ENCODE results near the gene LPIN3.

Gene LPIN3

DNA sequence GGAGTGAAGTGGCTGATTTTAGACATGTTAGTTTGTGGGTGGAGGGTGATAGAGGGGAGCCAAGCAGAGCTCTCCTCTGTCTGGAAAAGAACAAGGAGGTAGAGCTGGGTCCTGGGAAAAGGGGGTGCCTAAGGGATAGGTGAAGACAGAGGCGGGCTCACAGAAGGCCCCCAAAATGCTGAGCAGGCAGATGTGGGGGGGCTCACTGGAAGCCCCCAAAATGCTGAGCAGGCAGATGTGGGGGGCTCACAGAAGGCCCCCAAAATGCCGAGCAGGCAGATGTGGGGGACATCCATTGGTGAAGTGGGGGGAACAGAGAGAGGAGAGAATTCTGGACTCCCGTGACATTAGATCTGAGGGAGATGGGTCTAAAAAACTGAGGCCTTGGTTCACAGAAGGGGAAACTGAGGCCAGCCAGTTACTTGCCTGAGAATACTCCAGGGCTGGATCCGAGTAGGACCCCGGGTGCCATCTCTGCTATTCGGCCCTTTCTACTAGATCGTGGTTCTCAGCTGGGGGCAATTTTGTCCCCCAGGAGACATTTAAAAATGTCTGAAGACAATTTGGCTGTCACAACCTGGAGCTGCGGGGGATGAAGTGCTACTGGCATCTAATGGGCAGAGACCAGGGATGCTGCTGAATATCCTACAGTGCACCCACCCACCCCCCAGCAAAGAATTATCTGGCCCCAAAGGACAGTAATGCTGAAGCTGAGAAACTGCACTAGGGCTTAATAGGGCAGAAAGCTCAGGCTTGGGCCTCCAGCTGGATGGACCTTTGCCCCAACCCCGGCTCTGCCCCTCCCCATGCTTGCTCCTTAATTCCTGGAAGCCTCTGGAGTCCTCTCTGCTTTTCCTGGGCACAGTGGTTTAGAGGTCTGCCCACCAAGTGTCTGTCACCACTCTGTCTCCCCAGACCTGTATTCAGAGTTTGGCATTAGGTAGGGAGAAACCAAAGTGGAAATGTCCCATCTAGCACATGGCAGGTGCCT lies 2.1 kb downstream of the LPIN3 start:
- peaks cover 31% of the 10 kb centered on the region for H3K79me1 ChIP-seq (replicated peaks; ENCODE audit: low read length, poor library complexity, severe bottlenecking)
- no peak overlapping the region for H3K4ac ChIP-seq (ENCODE audit: low read depth in 1 of 2, low read length in 2 of 2)
- H3K9me3 ChIP-seq (ENCODE audit: control insufficient read depth, low read length), result no peaks in the 10 kb centered on the region
- no peak overlapping the region for H3K14ac ChIP-seq (ENCODE audit: low read length in 2 of 2)
- H2BK120ac ChIP-seq (ENCODE audit: low read depth, low read length), result no peak overlapping the region
- H2BK15ac ChIP-seq (ENCODE audit: low read depth, poor library complexity, severe bottlenecking), result no peak overlapping the region
- H3K18ac ChIP-seq (ENCODE audit: low read depth in 1 of 2, low read length in 2 of 2), result no peak overlapping the region
- H2AFZ ChIP-seq (ENCODE audit: low read depth, low read length), result no peak overlapping the region
- H2BK5ac ChIP-seq (ENCODE audit: low read depth, low read length, poor library complexity, severe bottlenecking), result no peak overlapping the region
- no peak overlapping the region for H3K4me2 ChIP-seq (ENCODE audit: low read length, poor library complexity, severe bottlenecking)
- H4K91ac ChIP-seq (ENCODE audit: low read length), result no peak overlapping the region
- no peak overlapping the region for H2BK12ac ChIP-seq (ENCODE audit: low read length in 2 of 2)
- H3K4me1 ChIP-seq (ENCODE audit: control insufficient read depth, insufficient read depth, low read depth, low read length), result peaks cover 15% of the 10 kb centered on the region
- no peak overlapping the region for H3K4me3 ChIP-seq (ENCODE audit: insufficient read depth in 1 of 2, low read depth in 1 of 2, low read length in 2 of 2)
- no peak overlapping the region for H3K9ac ChIP-seq (ENCODE audit: low read length)
- WGBS, result 96% methylated on average over 9 of the region's 9 CpGs
- H3K27ac ChIP-seq (ENCODE audit: low read length, poor library complexity, severe bottlenecking), result no peak overlapping the region
- DNase-seq, result no peak
- peaks cover 21 to 22% of the 10 kb centered on the region in 2 experiments for H3K36me3 ChIP-seq (ENCODE audit: control insufficient read depth in 1 of 2, insufficient read depth in 2 of 2, low read depth in 1 of 2, low read length in 2 of 2)
- H3K23ac ChIP-seq (ENCODE audit: low read length in 2 of 2), result no peak overlapping the region
- H4K8ac ChIP-seq (ENCODE audit: low read length), result no peak overlapping the region
- no peaks in the 10 kb centered on the region for H3K27me3 ChIP-seq (ENCODE audit: control insufficient read depth in 1 of 2, insufficient read depth in 1 of 2, low read length in 2 of 2)
- H2AK5ac ChIP-seq (ENCODE audit: low read length, severe bottlenecking), result no peak overlapping the region

GRCh38 chr20:41344477-41344876 lies 3.9 kb downstream of the LPIN3 start:
- Histone ChIP-seq H3K4me3 (ENCODE audit: insufficient read depth in 1 of 2, low read depth in 1 of 2, low read length in 2 of 2) (no peak overlapping the region), H3K27me3 (ENCODE audit: control insufficient read depth in 1 of 2, insufficient read depth in 1 of 2, low read length in 2 of 2) (no peaks in the 10 kb centered on the region), H3K4ac (ENCODE audit: low read depth in 1 of 2, low read length in 2 of 2) (no peak overlapping the region), H2AK5ac (ENCODE audit: low read length, severe bottlenecking) (no peak overlapping the region), H3K4me1 (ENCODE audit: control insufficient read depth, insufficient read depth, low read depth, low read length) (peaks cover 15% of the 10 kb centered on the region), H3K14ac (ENCODE audit: low read length in 2 of 2) (no peak overlapping the region), H2BK15ac (ENCODE audit: low read depth, poor library complexity, severe bottlenecking) (no peak overlapping the region), H3K4me2 (ENCODE audit: low read length, poor library complexity, severe bottlenecking) (no peak overlapping the region), H3K9me3 (ENCODE audit: control insufficient read depth, low read length) (no peaks in the 10 kb centered on the region), H3K79me1 (replicated peaks; ENCODE audit: low read length, poor library complexity, severe bottlenecking) (peaks cover 33% of the 10 kb centered on the region), H2BK120ac (ENCODE audit: low read depth, low read length) (no peak overlapping the region), H3K23ac (ENCODE audit: low read length in 2 of 2) (no peak overlapping the region), H2BK5ac (ENCODE audit: low read depth, low read length, poor library complexity, severe bottlenecking) (no peak overlapping the region), H2AFZ (ENCODE audit: low read depth, low read length) (no peak overlapping the region), H4K8ac (ENCODE audit: low read length) (no peak overlapping the region), H3K27ac (ENCODE audit: low read length, poor library complexity, severe bottlenecking) (no peak overlapping the region), H3K36me3 (ENCODE audit: control insufficient read depth in 1 of 2, insufficient read depth in 2 of 2, low read depth in 1 of 2, low read length in 2 of 2) (peaks cover 35 to 38% of the 10 kb centered on the region in 2 experiments), H3K18ac (ENCODE audit: low read depth in 1 of 2, low read length in 2 of 2) (no peak overlapping the region), H2BK12ac (ENCODE audit: low read length in 2 of 2) (no peak overlapping the region), H4K91ac (ENCODE audit: low read length) (no peak overlapping the region), H3K9ac (ENCODE audit: low read length) (no peak overlapping the region)
- WGBS, result 97% methylated on average over 4 of the region's 4 CpGs
- no peak for DNase-seq

DNA sequence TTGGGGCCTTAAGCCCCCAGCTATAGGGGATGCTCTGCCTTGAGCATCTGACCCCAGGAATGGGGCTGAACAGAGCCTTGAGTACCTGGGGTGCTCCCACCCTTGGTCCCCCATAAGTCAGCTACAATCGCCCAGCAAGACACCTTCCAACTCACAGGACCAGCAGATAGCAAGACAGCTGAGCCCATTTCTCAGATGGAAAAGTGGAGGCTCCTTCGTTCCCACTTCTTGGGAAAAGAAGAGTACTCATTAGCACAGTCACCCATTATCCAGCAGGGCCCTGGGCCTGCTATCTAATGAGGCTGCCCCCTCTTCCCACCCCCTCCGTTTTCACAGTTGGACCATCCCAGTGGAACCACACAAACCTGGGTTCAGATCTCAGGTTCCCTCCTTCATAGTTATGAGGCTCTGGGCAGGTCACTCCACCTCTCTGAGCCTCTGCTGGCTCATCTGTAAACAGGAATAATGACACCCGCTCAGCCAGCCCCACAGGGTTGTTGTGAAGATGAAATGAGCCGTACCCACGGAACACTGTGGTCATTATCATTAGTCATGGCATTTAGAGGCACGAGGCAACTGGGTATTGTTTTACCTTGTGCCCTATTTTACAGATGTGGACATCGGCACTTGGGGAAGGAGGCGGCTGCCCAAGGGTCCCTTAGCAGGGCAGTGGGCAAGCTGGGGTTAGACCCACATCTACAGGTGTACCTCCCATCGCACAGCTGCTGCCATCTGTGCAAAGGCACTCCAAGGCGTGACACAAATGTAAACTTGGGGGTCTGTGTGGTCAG lies 4.5 kb downstream of the LPIN3 start:
- H2AFZ ChIP-seq (ENCODE audit: low read depth, low read length), result no peak overlapping the region
- no peak overlapping the region for H4K91ac ChIP-seq (ENCODE audit: low read length)
- no peak overlapping the region for H3K4me2 ChIP-seq (ENCODE audit: low read length, poor library complexity, severe bottlenecking)
- no peak overlapping the region for H4K8ac ChIP-seq (ENCODE audit: low read length)
- no peaks in the 10 kb centered on the region for H3K27me3 ChIP-seq (ENCODE audit: control insufficient read depth in 1 of 2, insufficient read depth in 1 of 2, low read length in 2 of 2)
- H3K27ac ChIP-seq (ENCODE audit: low read length, poor library complexity, severe bottlenecking), result no peak overlapping the region
- H2BK12ac ChIP-seq (ENCODE audit: low read length in 2 of 2), result no peak overlapping the region
- no peak overlapping the region for H2BK120ac ChIP-seq (ENCODE audit: low read depth, low read length)
- H2AK5ac ChIP-seq (ENCODE audit: low read length, severe bottlenecking), result no peak overlapping the region
- H3K4ac ChIP-seq (ENCODE audit: low read depth in 1 of 2, low read length in 2 of 2), result no peak overlapping the region
- H3K36me3 ChIP-seq (ENCODE audit: control insufficient read depth in 1 of 2, insufficient read depth in 2 of 2, low read depth in 1 of 2, low read length in 2 of 2), result peaks cover 42 to 45% of the 10 kb centered on the region in 2 experiments
- DNase-seq, result no peak
- no peak overlapping the region for H3K9ac ChIP-seq (ENCODE audit: low read length)
- H3K9me3 ChIP-seq (ENCODE audit: control insufficient read depth, low read length), result no peaks in the 10 kb centered on the region
- no peak overlapping the region for H2BK15ac ChIP-seq (ENCODE audit: low read depth, poor library complexity, severe bottlenecking)
- H3K4me1 ChIP-seq (ENCODE audit: control insufficient read depth, insufficient read depth, low read depth, low read length), result peaks cover 13% of the 10 kb centered on the region
- H3K4me3 ChIP-seq (ENCODE audit: insufficient read depth in 1 of 2, low read depth in 1 of 2, low read length in 2 of 2), result no peak overlapping the region
- H2BK5ac ChIP-seq (ENCODE audit: low read depth, low read length, poor library complexity, severe bottlenecking), result no peak overlapping the region
- peaks cover 33% of the 10 kb centered on the region for H3K79me1 ChIP-seq (replicated peaks; ENCODE audit: low read length, poor library complexity, severe bottlenecking)
- H3K23ac ChIP-seq (ENCODE audit: low read length in 2 of 2), result no peak overlapping the region
- no peak overlapping the region for H3K18ac ChIP-seq (ENCODE audit: low read depth in 1 of 2, low read length in 2 of 2)
- H3K14ac ChIP-seq (ENCODE audit: low read length in 2 of 2), result no peak overlapping the region
- WGBS, result 89% methylated on average over 11 of the region's 11 CpGs

- Histone ChIP-seq H3K9me3 (ENCODE audit: control insufficient read depth, low read length) (no peaks in the 10 kb centered on the region), H3K23ac (ENCODE audit: low read length in 2 of 2) (no peak overlapping the region), H4K8ac (ENCODE audit: low read length) (no peak overlapping the region), H3K9ac (ENCODE audit: low read length) (no peak overlapping the region), H2BK120ac (ENCODE audit: low read depth, low read length) (no peak overlapping the region), H3K4ac (ENCODE audit: low read depth in 1 of 2, low read length in 2 of 2) (no peak overlapping the region), H2BK12ac (ENCODE audit: low read length in 2 of 2) (no peak overlapping the region), H3K27me3 (ENCODE audit: control insufficient read depth in 1 of 2, insufficient read depth in 1 of 2, low read length in 2 of 2) (no peaks in the 10 kb centered on the region), H3K79me1 (replicated peaks; ENCODE audit: low read length, poor library complexity, severe bottlenecking) (peaks cover 33% of the 10 kb centered on the region), H3K4me3 (ENCODE audit: insufficient read depth in 1 of 2, low read depth in 1 of 2, low read length in 2 of 2) (no peak overlapping the region), H3K27ac (ENCODE audit: low read length, poor library complexity, severe bottlenecking) (no peak overlapping the region), H4K91ac (ENCODE audit: low read length) (no peak overlapping the region), H2AFZ (ENCODE audit: low read depth, low read length) (no peak overlapping the region), H3K4me2 (ENCODE audit: low read length, poor library complexity, severe bottlenecking) (no peak overlapping the region), H2BK15ac (ENCODE audit: low read depth, poor library complexity, severe bottlenecking) (no peak overlapping the region), H3K18ac (ENCODE audit: low read depth in 1 of 2, low read length in 2 of 2) (no peak overlapping the region), H3K4me1 (ENCODE audit: control insufficient read depth, insufficient read depth, low read depth, low read length) (peaks cover 13% of the 10 kb centered on the region), H2AK5ac (ENCODE audit: low read length, severe bottlenecking) (no peak overlapping the region), H3K36me3 (ENCODE audit: control insufficient read depth in 1 of 2, insufficient read depth in 2 of 2, low read depth in 1 of 2, low read length in 2 of 2) (peaks cover 47 to 51% of the 10 kb centered on the region in 2 experiments), H3K14ac (ENCODE audit: low read length in 2 of 2) (no peak overlapping the region), H2BK5ac (ENCODE audit: low read depth, low read length, poor library complexity, severe bottlenecking) (no peak overlapping the region)
- DNase-seq, result no peak
- 92% methylated on average over 17 of the region's 17 CpGs for WGBS
These were observed 5.1 kb downstream of the LPIN3 start for GRCh38 chr20:41345729-41346067.
